Measurements from ENCODE around the gene TP53I3. TPM values are rescaled to one million over a fixed set of nuclear protein-coding genes. Genes with fewer than 3 reads are reported as not detected.
A peak's percentile ranks its signal among the peaks of the same experiment; 100 is the strongest.
"Not testable (repeated sequence)": the region's sequence is repeated elsewhere in the genome, so short reads cannot be mapped to it uniquely, and the experiment has no call there.

TP53I3 gene
- total RNA-seq, 1 donor from 2014 or later: 38.0 TPM

DNA sequence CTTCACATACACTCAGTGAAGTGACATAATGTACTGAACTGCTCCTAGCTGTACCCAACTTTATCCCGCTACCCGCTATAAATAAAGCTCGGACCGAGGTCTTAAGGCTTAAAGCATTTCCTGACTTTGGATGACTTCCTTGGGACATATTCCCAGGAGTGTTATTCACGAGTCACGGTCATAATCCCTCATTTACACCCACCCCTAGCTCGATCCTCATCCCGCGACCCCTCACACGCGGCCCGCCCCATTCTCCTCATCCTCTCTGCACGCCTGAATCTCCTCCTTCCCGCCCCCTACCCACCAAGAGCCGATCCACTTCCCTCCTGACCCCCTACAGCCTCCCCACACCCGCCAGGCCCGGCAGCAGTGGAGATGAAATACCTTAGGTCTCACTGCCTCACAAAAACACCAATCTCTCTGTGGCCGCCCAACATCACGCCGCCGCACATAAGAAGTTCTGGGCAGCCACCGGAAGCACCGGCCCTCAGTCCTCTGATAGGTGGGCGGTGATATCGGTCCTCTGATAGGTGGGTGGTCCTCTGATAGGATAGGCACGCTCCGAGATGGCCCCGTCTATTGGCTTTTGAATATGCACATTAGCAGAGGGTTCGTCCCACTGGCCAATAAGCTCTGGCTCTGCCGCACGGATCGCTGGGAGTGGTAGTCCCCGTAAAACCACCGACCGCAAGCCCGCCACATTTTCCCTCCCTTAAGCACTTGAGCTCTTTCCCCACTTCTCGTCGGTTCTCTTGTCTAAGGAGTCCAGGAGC lies 37.5 kb downstream of the TP53I3 start, which contains the start of gene WDCP:
TSS of gene WDCP (minus strand) at position 462 of the 773 bp plus-strand sequence. CDS start 7,897 bp downstream, outside the sequence.
- H3K4me1 Mint-ChIP-seq (ENCODE audit: low read depth, unreplicated experiment): peaks cover 13% of the 10 kb centered on the region
- TF ChIP-seq, protein P1, sequence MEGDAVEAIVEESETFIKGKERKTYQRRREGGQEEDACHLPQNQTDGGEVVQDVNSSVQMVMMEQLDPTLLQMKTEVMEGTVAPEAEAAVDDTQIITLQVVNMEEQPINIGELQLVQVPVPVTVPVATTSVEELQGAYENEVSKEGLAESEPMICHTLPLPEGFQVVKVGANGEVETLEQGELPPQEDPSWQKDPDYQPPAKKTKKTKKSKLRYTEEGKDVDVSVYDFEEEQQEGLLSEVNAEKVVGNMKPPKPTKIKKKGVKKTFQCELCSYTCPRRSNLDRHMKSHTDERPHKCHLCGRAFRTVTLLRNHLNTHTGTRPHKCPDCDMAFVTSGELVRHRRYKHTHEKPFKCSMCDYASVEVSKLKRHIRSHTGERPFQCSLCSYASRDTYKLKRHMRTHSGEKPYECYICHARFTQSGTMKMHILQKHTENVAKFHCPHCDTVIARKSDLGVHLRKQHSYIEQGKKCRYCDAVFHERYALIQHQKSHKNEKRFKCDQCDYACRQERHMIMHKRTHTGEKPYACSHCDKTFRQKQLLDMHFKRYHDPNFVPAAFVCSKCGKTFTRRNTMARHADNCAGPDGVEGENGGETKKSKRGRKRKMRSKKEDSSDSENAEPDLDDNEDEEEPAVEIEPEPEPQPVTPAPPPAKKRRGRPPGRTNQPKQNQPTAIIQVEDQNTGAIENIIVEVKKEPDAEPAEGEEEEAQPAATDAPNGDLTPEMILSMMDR (IDR thresholded peaks at IDR 0.05; ENCODE audit: partially characterized antibody, unreplicated experiment): no peak
- peak within 1 kb of the TSS; percentile 80 for H3K27ac Mint-ChIP-seq (ENCODE audit: unreplicated experiment)
- H3K27me3 Mint-ChIP-seq (ENCODE audit: unreplicated experiment): peaks cover 5% of the 10 kb centered on the region
- peak; percentile 88 for DNase-seq
- peaks cover 9% of the 10 kb centered on the region for H3K9me3 Mint-ChIP-seq (ENCODE audit: unreplicated experiment)
- peak within 1 kb of the TSS; percentile 100 for H3K4me3 Mint-ChIP-seq (ENCODE audit: unreplicated experiment)
- H3K36me3 Mint-ChIP-seq (ENCODE audit: unreplicated experiment): no peaks in the 10 kb centered on the region

- Mint-ChIP-seq H3K4me3 (ENCODE audit: unreplicated experiment) (peak overlapping the region; percentile 100), H3K4me1 (ENCODE audit: low read depth, unreplicated experiment) (peaks cover 13% of the 10 kb centered on the region), H3K9me3 (ENCODE audit: unreplicated experiment) (peaks cover 9% of the 10 kb centered on the region), H3K36me3 (ENCODE audit: unreplicated experiment) (no peaks in the 10 kb centered on the region), H3K27ac (ENCODE audit: unreplicated experiment) (no peak overlapping the region), H3K27me3 (ENCODE audit: unreplicated experiment) (peaks cover 5% of the 10 kb centered on the region)
- TF ChIP-seq, protein P1 (IDR thresholded peaks at IDR 0.05; ENCODE audit: partially characterized antibody, unreplicated experiment): no peak
- DNase-seq: no peak
Observed at GRCh38 chr2:24046599-24046929, 38.1 kb downstream of the TP53I3 start.

DNA sequence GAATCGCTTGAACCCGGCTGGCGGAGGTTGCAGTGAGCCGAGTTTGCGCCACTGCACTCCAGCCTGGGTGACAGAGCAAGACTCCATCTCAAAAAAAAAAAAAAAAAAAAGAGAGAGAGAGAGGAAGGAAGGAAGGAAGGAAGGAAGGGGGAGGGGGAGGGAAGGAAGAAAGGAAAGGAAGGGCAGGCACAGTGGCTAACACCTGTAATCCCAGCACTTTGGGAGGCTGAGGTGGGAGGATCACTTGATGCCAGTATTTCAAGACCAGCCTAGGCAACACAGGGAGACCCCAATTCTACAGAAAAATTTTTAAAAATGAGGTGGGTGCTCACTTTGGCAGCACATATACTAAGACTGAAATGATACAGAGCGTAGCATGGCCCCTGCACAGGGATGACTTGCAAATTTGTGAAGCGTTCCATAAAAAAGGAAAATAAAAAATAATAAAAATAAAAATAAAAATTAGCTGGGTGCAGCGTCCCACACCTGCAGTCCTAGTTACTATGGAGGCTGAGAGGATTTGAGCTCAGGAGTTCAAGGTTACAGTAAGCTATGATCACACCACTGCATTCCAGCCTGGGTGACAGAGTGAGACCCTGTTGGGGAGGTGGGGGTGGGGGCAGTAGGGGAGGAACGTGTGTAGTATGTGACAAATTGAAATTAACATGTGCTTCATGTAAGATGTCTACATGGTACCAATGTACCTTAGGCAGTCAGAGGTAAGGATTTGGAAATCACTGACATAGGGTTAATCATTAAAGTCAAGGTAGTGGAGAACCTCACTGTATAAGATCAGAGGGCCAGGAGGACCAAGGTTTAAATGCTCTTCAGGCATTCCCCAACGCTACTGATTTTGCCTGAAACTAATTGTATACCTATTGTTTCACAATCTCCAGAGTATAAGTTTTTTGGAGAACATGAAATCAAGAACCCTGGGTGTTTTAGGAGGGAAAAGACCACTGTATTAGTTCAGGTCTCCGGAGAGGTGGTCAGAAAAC lies 38.8 kb downstream of the TP53I3 start:
- peak overlapping the region; percentile 100 for H3K4me3 Mint-ChIP-seq (ENCODE audit: unreplicated experiment)
- H3K27me3 Mint-ChIP-seq (ENCODE audit: unreplicated experiment): peaks cover 5% of the 10 kb centered on the region
- no peak overlapping the region for H3K27ac Mint-ChIP-seq (ENCODE audit: unreplicated experiment)
- no peaks in the 10 kb centered on the region for H3K36me3 Mint-ChIP-seq (ENCODE audit: unreplicated experiment)
- H3K9me3 Mint-ChIP-seq (ENCODE audit: unreplicated experiment): peaks cover 9% of the 10 kb centered on the region
- no peak for DNase-seq
- peaks cover 13% of the 10 kb centered on the region for H3K4me1 Mint-ChIP-seq (ENCODE audit: low read depth, unreplicated experiment)
- TF ChIP-seq, protein P1 (IDR thresholded peaks at IDR 0.05; ENCODE audit: partially characterized antibody, unreplicated experiment): no peak

DNA sequence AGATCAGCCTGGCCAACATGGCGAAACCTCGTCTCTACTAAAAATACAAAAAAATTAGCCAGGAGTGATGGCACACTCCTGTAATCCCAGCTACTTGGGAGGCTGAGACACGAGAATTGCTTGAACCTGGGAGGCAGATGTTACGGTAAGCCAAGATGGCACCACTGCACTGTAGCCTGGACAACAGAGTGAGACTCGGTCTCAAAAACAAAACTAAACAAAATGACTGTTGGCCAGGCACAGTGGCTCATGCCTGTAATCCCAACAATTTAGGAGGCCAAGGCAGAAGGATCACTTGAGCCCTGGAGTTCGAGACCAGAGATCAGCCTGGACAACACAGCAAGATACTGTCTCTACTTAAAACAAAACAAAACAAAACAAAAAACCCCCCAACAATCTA lies 41.5 kb downstream of the TP53I3 start:
- H3K9me3 Mint-ChIP-seq (ENCODE audit: unreplicated experiment); DNase-seq; H3K27ac Mint-ChIP-seq (ENCODE audit: unreplicated experiment); H3K4me3 Mint-ChIP-seq (ENCODE audit: unreplicated experiment); H3K36me3 Mint-ChIP-seq (ENCODE audit: unreplicated experiment); H3K27me3 Mint-ChIP-seq (ENCODE audit: unreplicated experiment): not testable (repeated sequence)
- H3K4me1 Mint-ChIP-seq (ENCODE audit: low read depth, unreplicated experiment): peaks cover 13% of the 10 kb centered on the region

DNA sequence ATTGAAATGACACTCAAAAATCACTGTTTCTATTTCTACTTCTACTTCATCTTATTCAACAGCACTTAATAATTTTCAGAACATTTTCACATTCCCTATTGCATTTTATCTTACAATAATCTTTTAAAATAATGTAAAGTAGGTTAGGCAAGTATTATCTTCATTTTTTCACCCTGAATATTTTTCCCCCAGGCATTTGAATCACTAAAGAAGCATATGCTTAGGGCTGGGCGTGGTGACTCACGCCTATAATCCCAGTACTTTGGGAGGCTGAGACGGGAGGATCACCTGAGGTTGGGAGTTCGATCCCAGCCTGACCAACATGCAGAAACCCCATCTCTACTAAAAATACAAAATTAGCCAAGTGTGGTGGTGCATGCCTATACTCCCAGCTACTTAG lies 44.1 kb downstream of the TP53I3 start:
- H3K4me3 Mint-ChIP-seq (ENCODE audit: unreplicated experiment): no peak overlapping the region
- TF ChIP-seq, protein P1 (IDR thresholded peaks at IDR 0.05; ENCODE audit: partially characterized antibody, unreplicated experiment): no peak

More for the DNA sequence above, 44.1 kb downstream of the TP53I3 start:
- H3K4me1 Mint-ChIP-seq (ENCODE audit: low read depth, unreplicated experiment): peaks cover 2% of the 10 kb centered on the region
- H3K27ac Mint-ChIP-seq (ENCODE audit: unreplicated experiment): no peak overlapping the region
- no peaks in the 10 kb centered on the region for H3K27me3 Mint-ChIP-seq (ENCODE audit: unreplicated experiment)
- peaks cover 2% of the 10 kb centered on the region for H3K9me3 Mint-ChIP-seq (ENCODE audit: unreplicated experiment)
- H3K36me3 Mint-ChIP-seq (ENCODE audit: unreplicated experiment): no peaks in the 10 kb centered on the region
- no peak for DNase-seq
